ENCODE measurements around the gene POTEG.
"Not testable (repeated sequence)": the region's sequence is repeated elsewhere in the genome, so short reads cannot be mapped to it uniquely, and the experiment has no call there.

Gene POTEG

DNA sequence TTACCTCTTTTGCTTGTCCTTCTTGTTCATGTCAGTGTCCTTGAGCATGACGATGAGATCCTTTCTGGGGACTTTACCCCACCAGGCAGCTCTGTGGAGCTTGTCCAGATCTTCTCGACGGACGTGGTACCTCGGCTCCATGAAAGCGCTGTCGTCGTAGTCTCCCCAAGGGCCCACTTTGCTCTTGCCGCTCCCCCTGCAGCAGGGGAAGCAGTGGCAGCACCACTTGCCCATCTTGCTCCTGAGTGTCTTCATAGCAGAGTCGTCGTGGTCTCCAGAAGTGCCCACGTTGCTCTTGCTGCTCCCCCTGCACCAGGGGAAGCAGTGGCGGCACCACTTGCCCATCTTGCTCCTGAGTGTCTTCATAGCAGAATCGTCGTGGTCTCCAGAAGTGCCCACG lies 376 bp downstream of the POTEG start:
- not testable (repeated sequence) for H3K4me2 ChIP-seq (ENCODE audit: low read length); H3K4me3 ChIP-seq (ENCODE audit: low read depth, low read length); H2AFZ ChIP-seq; H3K36me3 ChIP-seq (ENCODE audit: control insufficient read depth, insufficient read depth, low read length); H3K9me3 ChIP-seq (ENCODE audit: control insufficient read depth, low read length); H3K27ac ChIP-seq; H3K79me2 ChIP-seq; H3K9ac ChIP-seq; H3K27me3 ChIP-seq (ENCODE audit: control insufficient read depth, insufficient read depth, low read length); H3K4me1 ChIP-seq

- H3K36me3 ChIP-seq (ENCODE audit: control insufficient read depth, insufficient read depth, low read length); H3K9ac ChIP-seq; H3K9me3 ChIP-seq (ENCODE audit: control insufficient read depth, low read length); H3K4me3 ChIP-seq (ENCODE audit: low read depth, low read length); H3K27me3 ChIP-seq (ENCODE audit: control insufficient read depth, insufficient read depth, low read length); H3K4me2 ChIP-seq (ENCODE audit: low read length); H3K79me2 ChIP-seq; H3K27ac ChIP-seq; H2AFZ ChIP-seq; H3K4me1 ChIP-seq: not testable (repeated sequence)
Observed at GRCh38 chr14:19408519-19408918, 25.6 kb downstream of the POTEG start.

DNA sequence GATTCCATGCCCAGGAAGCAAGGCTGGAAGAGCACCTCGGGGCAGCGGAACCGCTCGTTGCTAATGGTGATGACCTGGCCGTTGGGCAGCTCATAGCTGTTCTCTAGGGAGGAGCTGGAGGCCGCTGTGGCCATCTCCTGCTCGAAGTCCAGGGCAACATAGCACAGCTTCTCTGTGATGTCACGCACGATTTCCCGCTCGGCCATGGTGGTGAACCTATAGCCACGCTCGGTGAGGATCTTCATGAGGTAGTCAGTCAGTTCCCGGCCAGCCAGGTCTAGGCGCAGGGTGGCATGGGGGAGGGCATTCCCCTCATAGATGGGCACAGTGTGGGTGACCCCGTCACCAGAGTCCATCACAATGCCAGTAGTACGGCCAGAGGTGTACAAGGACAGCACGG lies 32.0 kb downstream of the POTEG start:
- H2AFZ ChIP-seq; H3K27ac ChIP-seq; H3K4me1 ChIP-seq; H3K9ac ChIP-seq; H3K4me3 ChIP-seq (ENCODE audit: low read depth, low read length); H3K27me3 ChIP-seq (ENCODE audit: control insufficient read depth, insufficient read depth, low read length); H3K9me3 ChIP-seq (ENCODE audit: control insufficient read depth, low read length); H3K79me2 ChIP-seq; H3K4me2 ChIP-seq (ENCODE audit: low read length); H3K36me3 ChIP-seq (ENCODE audit: control insufficient read depth, insufficient read depth, low read length): not testable (repeated sequence)

GRCh38 chr14:19394727-19395126 lies 39.4 kb downstream of the POTEG start:
- not testable (repeated sequence) for H3K79me2 ChIP-seq; H3K27me3 ChIP-seq (ENCODE audit: control insufficient read depth, insufficient read depth, low read length); H3K36me3 ChIP-seq (ENCODE audit: control insufficient read depth, insufficient read depth, low read length); H3K4me3 ChIP-seq (ENCODE audit: low read depth, low read length); H3K27ac ChIP-seq; H3K4me1 ChIP-seq; H3K9me3 ChIP-seq (ENCODE audit: control insufficient read depth, low read length); H3K4me2 ChIP-seq (ENCODE audit: low read length); H3K9ac ChIP-seq; H2AFZ ChIP-seq

GRCh38 chr14:19390230-19390629 lies 43.9 kb downstream of the POTEG start:
- not testable (repeated sequence) for H3K27me3 ChIP-seq (ENCODE audit: control insufficient read depth, insufficient read depth, low read length); H3K79me2 ChIP-seq; H3K27ac ChIP-seq; H2AFZ ChIP-seq; H3K4me2 ChIP-seq (ENCODE audit: low read length); H3K4me1 ChIP-seq; H3K4me3 ChIP-seq (ENCODE audit: low read depth, low read length); H3K36me3 ChIP-seq (ENCODE audit: control insufficient read depth, insufficient read depth, low read length); H3K9ac ChIP-seq; H3K9me3 ChIP-seq (ENCODE audit: control insufficient read depth, low read length)

DNA sequence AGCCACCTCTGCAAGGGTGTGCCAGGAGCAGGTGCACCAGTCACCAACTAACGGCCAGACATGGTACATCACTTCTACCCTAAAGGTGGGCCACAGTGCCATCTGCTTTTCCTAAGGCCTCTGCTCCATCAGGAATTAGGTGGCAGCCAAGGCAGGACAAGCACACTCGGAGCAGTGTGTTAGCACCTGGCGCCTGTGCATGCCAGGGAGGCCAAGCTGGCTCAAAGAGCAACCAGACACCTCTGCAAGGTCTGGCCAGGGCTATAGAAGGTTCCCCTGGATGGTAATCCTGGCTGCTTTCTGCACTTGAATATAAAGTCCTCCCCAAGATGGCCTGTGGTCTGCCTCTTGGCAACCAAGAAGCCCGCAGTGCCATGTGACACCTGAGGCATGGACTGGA lies 45.4 kb downstream of the POTEG start:
- not testable (repeated sequence) for H3K27ac ChIP-seq; H3K27me3 ChIP-seq (ENCODE audit: control insufficient read depth, insufficient read depth, low read length); H3K9ac ChIP-seq; H3K79me2 ChIP-seq; H3K4me3 ChIP-seq (ENCODE audit: low read depth, low read length); H3K4me2 ChIP-seq (ENCODE audit: low read length); H2AFZ ChIP-seq; H3K9me3 ChIP-seq (ENCODE audit: control insufficient read depth, low read length); H3K4me1 ChIP-seq; H3K36me3 ChIP-seq (ENCODE audit: control insufficient read depth, insufficient read depth, low read length)

DNA sequence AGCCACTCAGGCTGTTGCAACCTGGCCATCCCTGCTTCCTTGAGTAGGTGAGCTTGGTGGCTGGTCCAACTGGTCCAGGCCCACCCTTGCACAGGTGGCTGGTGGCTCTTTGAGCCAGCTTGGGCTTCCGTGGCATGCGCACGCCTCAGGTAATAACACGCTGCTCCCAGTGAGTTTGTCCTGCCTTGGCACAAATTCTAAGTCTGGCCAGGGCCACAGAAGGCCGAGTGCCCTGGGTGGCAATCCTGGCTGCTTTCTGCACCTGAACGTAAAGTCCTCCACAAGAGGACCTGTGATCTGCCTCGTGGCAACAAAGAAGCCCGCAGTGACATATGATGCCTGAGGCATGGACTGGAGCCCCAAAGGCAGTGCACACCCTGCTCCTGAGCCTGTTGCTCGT lies 47.1 kb downstream of the POTEG start:
- H3K4me3 ChIP-seq (ENCODE audit: low read depth, low read length); H3K36me3 ChIP-seq (ENCODE audit: control insufficient read depth, insufficient read depth, low read length); H3K9ac ChIP-seq; H3K79me2 ChIP-seq; H2AFZ ChIP-seq; H3K4me1 ChIP-seq; H3K27me3 ChIP-seq (ENCODE audit: control insufficient read depth, insufficient read depth, low read length); H3K4me2 ChIP-seq (ENCODE audit: low read length); H3K9me3 ChIP-seq (ENCODE audit: control insufficient read depth, low read length); H3K27ac ChIP-seq: not testable (repeated sequence)

DNA sequence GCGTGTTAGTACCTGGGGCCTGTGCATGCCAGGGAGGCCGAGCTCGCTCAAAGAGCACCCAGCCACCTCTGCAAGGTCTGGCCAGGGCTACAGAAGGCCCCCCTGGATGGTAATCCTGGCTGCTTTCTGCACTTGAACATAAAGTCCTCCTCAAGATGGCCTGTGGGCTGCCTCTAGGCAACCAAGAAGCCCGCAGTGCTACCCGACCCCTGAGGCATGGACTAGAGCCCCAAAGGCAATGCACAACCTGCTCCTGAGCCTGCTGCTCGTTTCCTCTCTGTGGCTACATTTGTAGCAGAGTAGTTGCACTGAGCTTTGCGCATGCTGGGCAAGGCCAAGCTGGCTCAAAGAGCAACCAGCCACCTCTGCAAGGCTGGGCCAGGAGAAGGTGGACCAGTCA lies 47.8 kb downstream of the POTEG start:
- H3K79me2 ChIP-seq; H3K4me1 ChIP-seq; H3K4me3 ChIP-seq (ENCODE audit: low read depth, low read length); H3K4me2 ChIP-seq (ENCODE audit: low read length); H3K9me3 ChIP-seq (ENCODE audit: control insufficient read depth, low read length); H3K9ac ChIP-seq; H3K27ac ChIP-seq; H3K36me3 ChIP-seq (ENCODE audit: control insufficient read depth, insufficient read depth, low read length); H2AFZ ChIP-seq; H3K27me3 ChIP-seq (ENCODE audit: control insufficient read depth, insufficient read depth, low read length): not testable (repeated sequence)

- H3K79me2 ChIP-seq; H3K9me3 ChIP-seq (ENCODE audit: control insufficient read depth, low read length); H3K27me3 ChIP-seq (ENCODE audit: control insufficient read depth, insufficient read depth, low read length); H3K4me2 ChIP-seq (ENCODE audit: low read length); H3K9ac ChIP-seq; H3K4me1 ChIP-seq; H3K27ac ChIP-seq; H3K36me3 ChIP-seq (ENCODE audit: control insufficient read depth, insufficient read depth, low read length); H2AFZ ChIP-seq; H3K4me3 ChIP-seq (ENCODE audit: low read depth, low read length): not testable (repeated sequence)
Observed at GRCh38 chr14:19384088-19384781, 49.9 kb downstream of the POTEG start.

GRCh38 chr14:19383008-19383584 lies 51.0 kb downstream of the POTEG start:
- not testable (repeated sequence) for H3K79me2 ChIP-seq; H3K27ac ChIP-seq; H3K36me3 ChIP-seq (ENCODE audit: control insufficient read depth, insufficient read depth, low read length); H3K4me3 ChIP-seq (ENCODE audit: low read depth, low read length); H3K4me2 ChIP-seq (ENCODE audit: low read length); H3K9me3 ChIP-seq (ENCODE audit: control insufficient read depth, low read length); H3K4me1 ChIP-seq; H2AFZ ChIP-seq; H3K9ac ChIP-seq; H3K27me3 ChIP-seq (ENCODE audit: control insufficient read depth, insufficient read depth, low read length)

GRCh38 chr14:19380137-19380536 lies 54.0 kb downstream of the POTEG start:
- H3K9me3 ChIP-seq (ENCODE audit: control insufficient read depth, low read length) = not testable (repeated sequence)

More at GRCh38 chr14:19380137-19380536, 54.0 kb downstream of the POTEG start:
- not testable (repeated sequence) for H3K36me3 ChIP-seq (ENCODE audit: control insufficient read depth, insufficient read depth, low read length); H3K4me2 ChIP-seq (ENCODE audit: low read length); H3K4me1 ChIP-seq; H3K4me3 ChIP-seq (ENCODE audit: low read depth, low read length); H3K9ac ChIP-seq; H3K27ac ChIP-seq; H3K79me2 ChIP-seq; H2AFZ ChIP-seq; H3K27me3 ChIP-seq (ENCODE audit: control insufficient read depth, insufficient read depth, low read length)

All from parathyroid adenoma (tissue), 2 donors.